NCI-H2227 treated with DMSO at 0.1 percent for 48 hours (cell line): Measurements from ENCODE around the gene PNLIP.

ENCODE experiments used
- DNase-seq: peaks from one replicate; lab custom pipeline; 2025; lab: John Stamatoyannopoulos, UW

Gene PNLIP

DNA sequence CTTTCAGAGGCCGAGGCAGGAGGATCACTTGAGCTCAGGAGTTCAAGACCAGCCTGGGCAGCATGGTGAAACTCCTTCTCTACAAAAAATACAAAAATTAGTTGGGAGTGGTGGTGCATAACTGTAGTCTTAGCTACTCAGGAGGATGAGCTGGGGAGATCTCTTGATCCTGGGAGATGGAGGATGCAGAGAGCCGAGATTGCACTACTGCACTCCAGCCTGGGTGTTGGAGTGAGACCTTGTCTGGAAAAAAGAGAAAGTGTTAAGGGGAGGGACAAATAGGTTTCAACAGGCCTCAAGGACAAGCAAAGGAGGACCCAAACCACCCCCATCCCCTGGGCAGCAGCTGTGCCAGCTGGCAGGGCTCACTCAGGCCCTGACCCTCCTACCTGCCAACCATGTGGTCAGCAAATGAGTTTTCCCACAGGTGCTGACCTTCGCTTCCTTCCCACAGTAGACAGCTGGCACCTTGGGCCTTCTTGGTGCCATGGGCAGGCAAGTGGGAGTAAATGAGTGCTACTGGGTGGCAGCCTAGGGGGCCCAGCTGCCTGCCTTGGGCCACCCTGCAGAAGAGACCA lies 69.6 kb downstream of the PNLIP start:
- no peak for DNase-seq
